ENCODE measurements around the gene CD86.

- no peak for TF ChIP-seq CTCF (IDR thresholded peaks at IDR 0.05)
- TF ChIP-seq BHLHE40 (IDR thresholded peaks at IDR 0.05; ENCODE audit: low read depth, low read length), result no peak
- TF ChIP-seq CEBPB (IDR thresholded peaks at IDR 0.05), result no peak
- no peak for TF ChIP-seq HOXB13 (CRISPR knock-in tag; IDR thresholded peaks at IDR 0.05; ENCODE audit: low read depth)
- no peak for TF ChIP-seq CHD4 (IDR thresholded peaks at IDR 0.05; ENCODE audit: borderline replicate concordance)
- no peak for TF ChIP-seq REST (IDR thresholded peaks at IDR 0.05)
Observed at GRCh38 chr3:122031123-122031468, 24.1 kb upstream of the CD86 start.

Data from A549 (cell line).